H9 (cell line): ENCODE data around the gene MOCOS. TPM values are rescaled to one million over a fixed set of nuclear protein-coding genes. Genes with fewer than 3 reads are reported as not detected.

Experiments
- DNase-seq: peaks from one replicate; pipeline ENCODE4 v3.0.0-alpha.2; 2017
- H2AFZ ChIP-seq: one replicate; pipeline ENCODE4 v1.6.1; 2013; ENCODE audit warnings: mild to moderate bottlenecking, low read length, control low read depth, moderate library complexity
- H2AK5ac ChIP-seq: 2 replicates; pipeline ENCODE4 v1.6.1; 2013; ENCODE audit warnings: low read length, control low read depth, mixed read lengths; ENCODE audit not compliant: insufficient read length
- H2BK120ac ChIP-seq: one replicate; pipeline ENCODE4 v1.6.1; 2013; ENCODE audit warnings: low read depth, mild to moderate bottlenecking, low read length, control low read depth, inconsistent platforms; ENCODE audit not compliant: poor library complexity, severe bottlenecking
- H2BK12ac ChIP-seq: 2 replicates; pipeline ENCODE4 v1.6.1; 2013; ENCODE audit warnings: low read length, control low read depth, mixed read lengths, low read depth; ENCODE audit not compliant: insufficient read length
- H2BK15ac ChIP-seq: 2 replicates; pipeline ENCODE4 v1.6.1; 2013; ENCODE audit warnings: low read depth, low read length, control low read depth
- H2BK20ac ChIP-seq: one replicate; pipeline ENCODE4 v1.6.1; 2013; ENCODE audit warnings: low read depth, mild to moderate bottlenecking, low read length, control low read depth, inconsistent platforms; ENCODE audit not compliant: poor library complexity, severe bottlenecking
- H2BK5ac ChIP-seq: 2 replicates; pipeline ENCODE4 v1.6.1; 2013; ENCODE audit warnings: low read length, control low read depth, mixed read lengths; ENCODE audit not compliant: insufficient read length
- H3K14ac ChIP-seq: 2 replicates; pipeline ENCODE4 v1.6.1; 2013; ENCODE audit warnings: low read length, control low read depth; ENCODE audit not compliant: insufficient read depth
- H3K18ac ChIP-seq: 2 replicates; pipeline ENCODE4 v1.6.1; 2013; ENCODE audit warnings: low read depth, mild to moderate bottlenecking, mixed read lengths, low read length, control low read depth; ENCODE audit not compliant: insufficient read length
- H3K23ac ChIP-seq: 2 replicates; pipeline ENCODE4 v1.6.1; 2013; ENCODE audit warnings: low read length, control low read depth, mixed read lengths, low read depth; ENCODE audit not compliant: insufficient read length
- H3K23me2 ChIP-seq: 2 replicates; pipeline ENCODE4 v1.6.1; 2013; ENCODE audit warnings: low read depth, mild to moderate bottlenecking, mixed read lengths, low read length, control low read depth; ENCODE audit not compliant: insufficient read length, poor library complexity, severe bottlenecking
- H3K27ac ChIP-seq: 2 replicates; pipeline ENCODE4 v1.5.1; 2013; ENCODE audit warnings: low read length, control low read depth, mixed read lengths, low read depth; ENCODE audit not compliant: insufficient read length
- H3K27me3 ChIP-seq: 2 replicates; pipeline ENCODE4 v1.6.1; 2013; ENCODE audit warnings: low read length, control low read depth, inconsistent platforms; ENCODE audit not compliant: insufficient read depth
- H3K4ac ChIP-seq: 2 replicates; pipeline ENCODE4 v1.6.1; 2013; ENCODE audit warnings: low read depth, mild to moderate bottlenecking, control low read depth, inconsistent platforms, low read length, moderate library complexity
- H3K4me1 ChIP-seq: 2 replicates; pipeline ENCODE4 v1.6.1; 2013; ENCODE audit warnings: low read length, control low read depth, inconsistent platforms; ENCODE audit not compliant: insufficient read depth
- H3K4me2 ChIP-seq: 2 replicates; pipeline ENCODE4 v1.6.1; 2013; ENCODE audit warnings: low read length, control low read depth, mixed read lengths; ENCODE audit not compliant: insufficient read length, insufficient read depth
- H3K56ac ChIP-seq: 2 replicates; pipeline ENCODE4 v1.6.1; 2013; ENCODE audit warnings: low read depth, mild to moderate bottlenecking, mixed read lengths, low read length, control low read depth; ENCODE audit not compliant: insufficient read length
- H3K79me1 ChIP-seq: 2 replicates; pipeline ENCODE4 v1.6.1; 2013; ENCODE audit warnings: low read depth, mild to moderate bottlenecking, moderate library complexity, low read length, control low read depth, inconsistent platforms; ENCODE audit not compliant: insufficient read depth, poor library complexity, severe bottlenecking
- H3K79me2 ChIP-seq: 2 replicates; pipeline ENCODE4 v1.6.1; 2013; ENCODE audit warnings: low read length, control low read depth, inconsistent platforms; ENCODE audit not compliant: insufficient read depth
- H3K9ac ChIP-seq: 2 replicates; pipeline ENCODE4 v1.6.1; 2013; ENCODE audit warnings: low read length, control low read depth, mixed read lengths; ENCODE audit not compliant: insufficient read length; ENCODE audit errors: extremely low read depth
- H3K9me3 ChIP-seq: one replicate; pipeline ENCODE4 v1.6.1; 2013; ENCODE audit warnings: low read depth, low read length, inconsistent platforms; ENCODE audit not compliant: control insufficient read depth
- H3T11ph ChIP-seq: one replicate; pipeline ENCODE4 v1.6.1; 2013; ENCODE audit warnings: mild to moderate bottlenecking, low read length, control low read depth, inconsistent platforms
- H4K20me1 ChIP-seq: one replicate; pipeline ENCODE4 v1.6.1; 2013; ENCODE audit not compliant: control insufficient read depth, insufficient read length, insufficient read depth
- H4K5ac ChIP-seq: 2 replicates; pipeline ENCODE4 v1.6.1; 2013; ENCODE audit warnings: low read depth, mild to moderate bottlenecking, mixed read lengths, low read length, control low read depth; ENCODE audit not compliant: insufficient read length
- H4K8ac ChIP-seq: replicated peaks from 2 replicates; pipeline ENCODE4 v1.6.1; 2013; ENCODE audit warnings: low read length, control low read depth, mixed read lengths, low read depth; ENCODE audit not compliant: insufficient read length
- H4K91ac ChIP-seq: 2 replicates; pipeline ENCODE4 v1.6.1; 2013; ENCODE audit warnings: low read depth, mild to moderate bottlenecking, moderate library complexity, mixed read lengths, low read length, control low read depth; ENCODE audit not compliant: insufficient read length
- H3K27ac Mint-ChIP-seq, 3 experiments: 2 replicates in 2 of 3; 3 replicates in 1 of 3; pipeline ENCODE4 v1.8.0; 2020 to 2021; ENCODE audit warnings: mixed read lengths in 3 of 3, mild to moderate bottlenecking in 1 of 3, moderate library complexity in 1 of 3
- H3K27me3 Mint-ChIP-seq: 2 replicates; pipeline ENCODE4 v1.8.0; 2021; ENCODE audit warnings: low read depth, mild to moderate bottlenecking, moderate library complexity, mixed read lengths
- H3K36me3 Mint-ChIP-seq, 3 experiments: 2 replicates in 2 of 3; 3 replicates in 1 of 3; pipeline ENCODE4 v1.8.0; 2020 to 2021; ENCODE audit warnings: low read depth in 3 of 3, mixed read lengths in 3 of 3; ENCODE audit not compliant: insufficient read depth in 1 of 3
- H3K4me1 Mint-ChIP-seq, 2 experiments: 2 replicates each; pipeline ENCODE4 v1.8.0; 2020; ENCODE audit warnings: mixed read lengths in 2 of 2
- H3K4me3 Mint-ChIP-seq, 2 experiments: 2 replicates in 1 of 2; 3 replicates in 1 of 2; pipeline ENCODE4 v1.8.0; 2020 to 2021; ENCODE audit warnings: mild to moderate bottlenecking in 2 of 2, mixed read lengths in 2 of 2, moderate library complexity in 1 of 2
- H3K9me3 Mint-ChIP-seq, 2 experiments: 2 replicates in 1 of 2; 3 replicates in 1 of 2; pipeline ENCODE4 v1.8.0; 2020; ENCODE audit warnings: mild to moderate bottlenecking in 2 of 2, mixed read lengths in 2 of 2, moderate library complexity in 1 of 2
- CTCF ChIP-seq: fragments of 200-600 bp; sonication (generic); conservative IDR thresholded peaks from 3 replicates; pipeline ENCODE4 v1.8.0; 2021; ENCODE audit warnings: antibody characterized with exemption, mild to moderate bottlenecking
- WGBS: extraction: QIAGEN DNeasy Blood & Tissue Kit; methylation state at CpG from one replicate; pipeline ENCODE4 v1.1.7; 2013; ENCODE audit warnings: missing lambda C conversion rate, low lambda C conversion rate, mixed read lengths; ENCODE audit not compliant: insufficient read length; ENCODE audit errors: extremely low coverage; 5-methylcytosine and 5-hydroxymethylcytosine counted together
- total RNA-seq: library from RNA; stranded (reverse); gene quantifications from 2 replicates; pipeline ENCODE4 v1.2.1, GENCODE V29; 2021

Gene MOCOS
- total RNA-seq, 1 experiment from 2014 or later = 6.0 TPM

- H3T11ph ChIP-seq = no peak overlapping the region
- no peak for DNase-seq
- no peak overlapping the region for H3K4me2 ChIP-seq
- H3K27me3 ChIP-seq = no peaks in the 10 kb centered on the region
- H2BK120ac ChIP-seq = no peak overlapping the region
- H2BK5ac ChIP-seq = no peak overlapping the region
- H3K18ac ChIP-seq = no peak overlapping the region
- no peak overlapping the region for H4K91ac ChIP-seq
- H3K79me1 ChIP-seq = no peaks in the 10 kb centered on the region
- peaks cover under 1% of the 10 kb centered on the region; the same call in 1 of the 2 replicates for H3K79me2 ChIP-seq
- H4K20me1 ChIP-seq = no peaks in the 10 kb centered on the region
- no peak overlapping the region for H4K8ac ChIP-seq
- H3K23ac ChIP-seq = no peak overlapping the region
- no peak overlapping the region for H3K4ac ChIP-seq
- no peak overlapping the region for H2BK15ac ChIP-seq
- H2AFZ ChIP-seq = no peak overlapping the region
- Mint-ChIP-seq H3K9me3 (no peaks in the 10 kb centered on the region), H3K4me3 (no peak overlapping the region), H3K27ac (no peak overlapping the region), H3K4me1 (no peaks in the 10 kb centered on the region; a peak in 2 of 4 replicates), H3K27me3 (no peaks in the 10 kb centered on the region), H3K36me3 (peaks cover 5 to 9% (median 5%) of the 10 kb centered on the region in 3 experiments; a peak in 6 of 7 replicates)
- no peak overlapping the region for H3K9ac ChIP-seq
- H3K4me1 ChIP-seq = no peaks in the 10 kb centered on the region
- no peak for TF ChIP-seq CTCF
- no peak overlapping the region for H4K5ac ChIP-seq
- H3K56ac ChIP-seq = no peak overlapping the region
- no CpG with 5 or more reads among the region's 8 CpGs for WGBS
- no peak overlapping the region for H3K27ac ChIP-seq
- no peak overlapping the region for H2BK12ac ChIP-seq
- no peak overlapping the region for H2AK5ac ChIP-seq
- H3K23me2 ChIP-seq = no peaks in the 10 kb centered on the region
- H3K14ac ChIP-seq = no peak overlapping the region
- no peaks in the 10 kb centered on the region for H3K9me3 ChIP-seq
- no peak overlapping the region for H2BK20ac ChIP-seq
Measured at GRCh38 chr18:36194600-36195315, 7.5 kb downstream of the MOCOS start.
